GM23338 (cell line): ENCODE results near the gene GNMT. TPM values are rescaled to one million over a fixed set of nuclear protein-coding genes. Genes with fewer than 3 reads are reported as not detected.

ENCODE experiments used
- ATAC-seq: fragments of 200-7000 bp; cut with Tn5 transposase; 3 replicates; pipeline ENCODE4 v1.9.1; 2020
- DNase-seq: peaks from one replicate; pipeline ENCODE4 v3.0.0-alpha.2; 2015; ENCODE audit warnings: low spot score
- H2AFZ ChIP-seq: fragments of 200-600 bp; sonication (generic); 2 replicates; pipeline ENCODE4 v1.8.0; 2016; ENCODE audit warnings: antibody characterized with exemption, mild to moderate bottlenecking, moderate library complexity
- H3F3A ChIP-seq: fragments of 200-600 bp; sonication (generic); replicated peaks from 2 replicates; pipeline ENCODE4 v1.8.0; 2017; ENCODE audit warnings: antibody characterized with exemption, mixed run types, low read depth
- H3K27ac ChIP-seq: fragments of 200-600 bp; sonication (generic); 2 replicates; pipeline ENCODE4 v1.6.1; 2016; ENCODE audit warnings: low read depth
- H3K27me3 ChIP-seq: fragments of 200-600 bp; sonication (generic); 2 replicates; pipeline ENCODE4 v1.8.0; 2016; ENCODE audit warnings: mild to moderate bottlenecking, mixed run types, moderate library complexity; ENCODE audit not compliant: insufficient read depth
- H3K36me3 ChIP-seq: fragments of 200-600 bp; sonication (generic); 2 replicates; pipeline ENCODE4 v1.8.0; 2016; ENCODE audit warnings: mild to moderate bottlenecking; ENCODE audit not compliant: insufficient read depth
- H3K4me1 ChIP-seq: fragments of 200-600 bp; sonication (generic); 2 replicates; pipeline ENCODE4 v1.8.0; 2016; ENCODE audit warnings: mild to moderate bottlenecking, moderate library complexity; ENCODE audit not compliant: insufficient read depth
- H3K4me2 ChIP-seq: fragments of 200-600 bp; sonication (generic); 2 replicates; pipeline ENCODE4 v1.7.1; 2017; ENCODE audit warnings: mixed run types
- H3K4me3 ChIP-seq: fragments of 200-600 bp; sonication (generic); 2 replicates; pipeline ENCODE4 v1.6.1; 2016; ENCODE audit warnings: mixed run types
- H3K79me2 ChIP-seq: fragments of 200-600 bp; sonication (generic); replicated peaks from 2 replicates; pipeline ENCODE4 v1.8.0; 2017; ENCODE audit warnings: mild to moderate bottlenecking; ENCODE audit not compliant: insufficient read depth
- H3K9me2 ChIP-seq: fragments of 200-600 bp; sonication (generic); 2 replicates; pipeline ENCODE4 v1.8.0; 2017; ENCODE audit not compliant: insufficient read depth
- H4K20me1 ChIP-seq: fragments of 200-600 bp; sonication (generic); replicated peaks from 2 replicates; pipeline ENCODE4 v1.8.0; 2017; ENCODE audit warnings: mild to moderate bottlenecking; ENCODE audit not compliant: insufficient read depth
- H3K27ac Mint-ChIP-seq: 2 replicates; pipeline ENCODE4 v1.8.0; 2020; ENCODE audit warnings: inconsistent platforms, mild to moderate bottlenecking, moderate library complexity, mixed read lengths
- H3K27me3 Mint-ChIP-seq: 3 replicates; pipeline ENCODE4 v1.8.0; 2022; ENCODE audit warnings: low read depth, mild to moderate bottlenecking, moderate library complexity, mixed read lengths, inconsistent platforms; ENCODE audit not compliant: insufficient read depth, poor library complexity
- H3K36me3 Mint-ChIP-seq: 3 replicates; pipeline ENCODE4 v1.8.0; 2021; ENCODE audit warnings: low read depth, mild to moderate bottlenecking, inconsistent platforms, moderate library complexity, mixed read lengths
- H3K4me1 Mint-ChIP-seq: 3 replicates; pipeline ENCODE4 v1.8.0; 2020; ENCODE audit warnings: mild to moderate bottlenecking, inconsistent platforms, mixed read lengths
- H3K4me3 Mint-ChIP-seq: 3 replicates; pipeline ENCODE4 v1.8.0; 2021; ENCODE audit warnings: moderate library complexity, mild to moderate bottlenecking, inconsistent platforms, mixed read lengths
- H3K9me3 Mint-ChIP-seq: 3 replicates; pipeline ENCODE4 v1.8.0; 2020; ENCODE audit warnings: moderate library complexity, mild to moderate bottlenecking, inconsistent platforms, mixed read lengths
- CREB1 ChIP-seq: fragments of 250-450 bp; sonication (Bioruptor Pico); IDR thresholded peaks from 2 replicates; pipeline ENCODE4 v1.5.0; 2020; ENCODE audit warnings: low read depth, mild to moderate bottlenecking, moderate library complexity
- EZH2 ChIP-seq: fragments of 200-600 bp; sonication (generic); IDR thresholded peaks from one replicate; pipeline ENCODE4 v1.8.0; 2017; ENCODE audit warnings: antibody characterized with exemption, mild to moderate bottlenecking, low read depth; ENCODE audit not compliant: unreplicated experiment
- EZH2phosphoT487 ChIP-seq: fragments of 200-600 bp; sonication (generic); IDR thresholded peaks from one replicate; pipeline ENCODE4 v1.8.1; 2018; ENCODE audit warnings: antibody characterized with exemption; ENCODE audit not compliant: unreplicated experiment
- JUNB ChIP-seq: IDR thresholded peaks from one replicate; pipeline ENCODE4 v1.6.1; 2016; ENCODE audit warnings: antibody characterized with exemption; ENCODE audit not compliant: unreplicated experiment
- NANOG ChIP-seq: IDR thresholded peaks from 2 replicates; pipeline ENCODE4 v1.6.1; 2016; ENCODE audit warnings: antibody characterized with exemption, borderline replicate concordance
- POLR2AphosphoS5 ChIP-seq: IDR thresholded peaks from 2 replicates; pipeline ENCODE4 v1.6.1; 2016; ENCODE audit warnings: antibody characterized with exemption, low read depth
- STAT1 ChIP-seq: IDR thresholded peaks from one replicate; pipeline ENCODE4 v1.6.1; 2016; ENCODE audit warnings: antibody characterized with exemption; ENCODE audit not compliant: unreplicated experiment
- ZNF114 ChIP-seq: fragments of 250-450 bp; sonication (Bioruptor Pico); IDR thresholded peaks from 2 replicates; pipeline ENCODE4 v1.5.0; 2020; ENCODE audit warnings: mild to moderate bottlenecking, moderate library complexity
- ZNF331 ChIP-seq: fragments of 250-450 bp; sonication (Bioruptor Pico); IDR thresholded peaks from 2 replicates; pipeline ENCODE4 v1.5.0; 2020; ENCODE audit warnings: low read depth, mild to moderate bottlenecking, moderate library complexity
- polyA plus RNA-seq: library from polyadenylated mRNA; unstranded; fragments of >200 nt; fragmentation: Nextera tagmentation; extraction: Ambion mirVana; gene quantifications from 2 replicates; pipeline ENCODE4 v1.2.1, GENCODE V29; 2016
- total RNA-seq: library from RNA; depleted of rRNA; stranded (reverse); fragments of >200 nt; shearing (Covaris generic); gene quantifications from 2 replicates; pipeline ENCODE4 v1.2.3, GENCODE V29; 2014
- TF ChIP-seq, protein P1 (sequence below): fragments of 250-450 bp; sonication (Bioruptor Pico); IDR thresholded peaks from 2 replicates; pipeline ENCODE4 v1.5.0; 2020; ENCODE audit warnings: mild to moderate bottlenecking, moderate library complexity
- TF ChIP-seq, protein P2 (sequence below): IDR thresholded peaks from 2 replicates; pipeline ENCODE4 v1.6.1; 2016; ENCODE audit warnings: antibody characterized with exemption
- TF ChIP-seq, protein P3 (sequence below): IDR thresholded peaks from one replicate; pipeline ENCODE4 v1.6.1; 2018; ENCODE audit warnings: antibody characterized with exemption; ENCODE audit not compliant: unreplicated experiment
- TF ChIP-seq, protein P4 (sequence below), 2 experiments: fragments of 200-600 bp in 1 of 2; sonication (generic) in 1 of 2; conservative IDR thresholded peaks; 2 replicates each; pipeline versions ENCODE4 v1.5.1 to v1.6.1; 2016 to 2017; ENCODE audit warnings: antibody characterized with exemption in 2 of 2, low read depth in 2 of 2, mild to moderate bottlenecking in 2 of 2, moderate library complexity in 1 of 2

Gene GNMT
- total and polyA plus RNA-seq, 2 experiments from 2014 or later, result 0.52 TPM; not detected in 1

DNA sequence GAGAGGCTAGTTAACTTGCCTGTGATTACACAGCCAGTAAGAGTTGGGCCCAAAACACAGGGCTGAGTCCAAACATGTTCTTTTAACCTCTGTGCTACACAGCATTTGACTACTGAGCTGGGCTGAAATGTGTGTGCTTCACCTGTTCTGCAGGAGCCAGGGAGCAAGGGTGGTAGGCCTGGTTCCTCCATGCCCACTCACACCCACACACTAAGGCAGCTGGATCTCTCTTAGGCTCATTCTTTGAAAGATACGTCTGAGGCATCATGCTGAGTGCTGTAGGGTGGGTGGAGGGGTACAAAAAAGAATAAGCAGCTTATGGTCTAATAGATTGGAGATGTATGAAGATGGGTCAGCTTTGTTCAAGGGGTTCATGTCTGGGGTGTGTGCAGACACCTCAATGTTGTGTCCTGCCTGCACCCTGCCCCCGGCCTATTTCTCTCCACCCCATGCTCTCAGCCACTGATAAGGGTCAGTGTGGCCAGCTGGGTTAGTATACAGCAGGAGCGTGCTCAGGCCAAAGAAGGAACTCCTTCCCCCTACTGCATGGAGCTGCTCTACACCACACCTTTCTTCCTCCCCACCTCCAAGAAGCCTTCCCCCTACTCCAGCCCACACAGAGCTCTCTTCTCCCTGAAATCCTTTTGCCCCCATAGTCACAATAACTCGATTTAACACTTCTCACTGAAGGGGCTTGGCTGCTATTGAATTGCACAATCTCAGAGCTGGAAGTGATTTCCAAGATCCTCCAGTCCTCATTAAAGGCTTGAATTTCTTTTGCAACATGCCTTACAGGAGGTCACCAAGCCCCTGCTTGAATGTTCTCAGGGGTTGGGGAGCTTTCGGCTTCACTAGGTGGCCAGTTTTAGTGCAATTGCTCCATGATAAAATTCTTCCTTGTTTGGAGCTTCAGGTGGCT lies 27.2 kb downstream of the GNMT start:
- TF ChIP-seq NANOG (no peak), EZH2phosphoT487 (no peak), CREB1 (no peak), JUNB (no peak), POLR2AphosphoS5 (no peak), EZH2 (no peak), STAT1 (no peak), ZNF331 (CRISPR knock-in tag) (no peak), ZNF114 (CRISPR knock-in tag) (no peak)
- TF ChIP-seq, protein P1, sequence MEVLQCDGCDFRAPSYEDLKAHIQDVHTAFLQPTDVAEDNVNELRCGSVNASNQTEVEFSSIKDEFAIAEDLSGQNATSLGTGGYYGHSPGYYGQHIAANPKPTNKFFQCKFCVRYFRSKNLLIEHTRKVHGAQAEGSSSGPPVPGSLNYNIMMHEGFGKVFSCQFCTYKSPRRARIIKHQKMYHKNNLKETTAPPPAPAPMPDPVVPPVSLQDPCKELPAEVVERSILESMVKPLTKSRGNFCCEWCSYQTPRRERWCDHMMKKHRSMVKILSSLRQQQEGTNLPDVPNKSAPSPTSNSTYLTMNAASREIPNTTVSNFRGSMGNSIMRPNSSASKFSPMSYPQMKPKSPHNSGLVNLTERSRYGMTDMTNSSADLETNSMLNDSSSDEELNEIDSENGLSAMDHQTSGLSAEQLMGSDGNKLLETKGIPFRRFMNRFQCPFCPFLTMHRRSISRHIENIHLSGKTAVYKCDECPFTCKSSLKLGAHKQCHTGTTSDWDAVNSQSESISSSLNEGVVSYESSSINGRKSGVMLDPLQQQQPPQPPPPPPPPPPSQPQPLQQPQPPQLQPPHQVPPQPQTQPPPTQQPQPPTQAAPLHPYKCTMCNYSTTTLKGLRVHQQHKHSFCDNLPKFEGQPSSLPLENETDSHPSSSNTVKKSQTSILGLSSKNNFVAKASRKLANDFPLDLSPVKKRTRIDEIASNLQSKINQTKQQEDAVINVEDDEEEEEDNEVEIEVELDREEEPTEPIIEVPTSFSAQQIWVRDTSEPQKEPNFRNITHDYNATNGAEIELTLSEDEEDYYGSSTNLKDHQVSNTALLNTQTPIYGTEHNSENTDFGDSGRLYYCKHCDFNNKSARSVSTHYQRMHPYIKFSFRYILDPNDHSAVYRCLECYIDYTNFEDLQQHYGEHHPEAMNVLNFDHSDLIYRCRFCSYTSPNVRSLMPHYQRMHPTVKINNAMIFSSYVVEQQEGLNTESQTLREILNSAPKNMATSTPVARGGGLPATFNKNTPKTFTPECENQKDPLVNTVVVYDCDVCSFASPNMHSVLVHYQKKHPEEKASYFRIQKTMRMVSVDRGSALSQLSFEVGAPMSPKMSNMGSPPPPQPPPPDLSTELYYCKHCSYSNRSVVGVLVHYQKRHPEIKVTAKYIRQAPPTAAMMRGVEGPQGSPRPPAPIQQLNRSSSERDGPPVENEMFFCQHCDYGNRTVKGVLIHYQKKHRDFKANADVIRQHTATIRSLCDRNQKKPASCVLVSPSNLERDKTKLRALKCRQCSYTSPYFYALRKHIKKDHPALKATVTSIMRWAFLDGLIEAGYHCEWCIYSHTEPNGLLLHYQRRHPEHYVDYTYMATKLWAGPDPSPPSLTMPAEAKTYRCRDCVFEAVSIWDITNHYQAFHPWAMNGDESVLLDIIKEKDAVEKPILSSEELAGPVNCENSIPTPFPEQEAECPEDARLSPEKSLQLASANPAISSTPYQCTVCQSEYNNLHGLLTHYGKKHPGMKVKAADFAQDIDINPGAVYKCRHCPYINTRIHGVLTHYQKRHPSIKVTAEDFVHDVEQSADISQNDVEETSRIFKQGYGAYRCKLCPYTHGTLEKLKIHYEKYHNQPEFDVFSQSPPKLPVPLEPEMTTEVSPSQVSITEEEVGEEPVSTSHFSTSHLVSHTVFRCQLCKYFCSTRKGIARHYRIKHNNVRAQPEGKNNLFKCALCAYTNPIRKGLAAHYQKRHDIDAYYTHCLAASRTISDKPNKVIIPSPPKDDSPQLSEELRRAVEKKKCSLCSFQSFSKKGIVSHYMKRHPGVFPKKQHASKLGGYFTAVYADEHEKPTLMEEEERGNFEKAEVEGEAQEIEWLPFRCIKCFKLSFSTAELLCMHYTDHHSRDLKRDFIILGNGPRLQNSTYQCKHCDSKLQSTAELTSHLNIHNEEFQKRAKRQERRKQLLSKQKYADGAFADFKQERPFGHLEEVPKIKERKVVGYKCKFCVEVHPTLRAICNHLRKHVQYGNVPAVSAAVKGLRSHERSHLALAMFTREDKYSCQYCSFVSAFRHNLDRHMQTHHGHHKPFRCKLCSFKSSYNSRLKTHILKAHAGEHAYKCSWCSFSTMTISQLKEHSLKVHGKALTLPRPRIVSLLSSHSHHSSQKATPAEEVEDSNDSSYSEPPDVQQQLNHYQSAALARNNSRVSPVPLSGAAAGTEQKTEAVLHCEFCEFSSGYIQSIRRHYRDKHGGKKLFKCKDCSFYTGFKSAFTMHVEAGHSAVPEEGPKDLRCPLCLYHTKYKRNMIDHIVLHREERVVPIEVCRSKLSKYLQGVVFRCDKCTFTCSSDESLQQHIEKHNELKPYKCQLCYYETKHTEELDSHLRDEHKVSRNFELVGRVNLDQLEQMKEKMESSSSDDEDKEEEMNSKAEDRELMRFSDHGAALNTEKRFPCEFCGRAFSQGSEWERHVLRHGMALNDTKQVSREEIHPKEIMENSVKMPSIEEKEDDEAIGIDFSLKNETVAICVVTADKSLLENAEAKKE (CRISPR knock-in tag), result no peak
- TF ChIP-seq, protein P2, sequence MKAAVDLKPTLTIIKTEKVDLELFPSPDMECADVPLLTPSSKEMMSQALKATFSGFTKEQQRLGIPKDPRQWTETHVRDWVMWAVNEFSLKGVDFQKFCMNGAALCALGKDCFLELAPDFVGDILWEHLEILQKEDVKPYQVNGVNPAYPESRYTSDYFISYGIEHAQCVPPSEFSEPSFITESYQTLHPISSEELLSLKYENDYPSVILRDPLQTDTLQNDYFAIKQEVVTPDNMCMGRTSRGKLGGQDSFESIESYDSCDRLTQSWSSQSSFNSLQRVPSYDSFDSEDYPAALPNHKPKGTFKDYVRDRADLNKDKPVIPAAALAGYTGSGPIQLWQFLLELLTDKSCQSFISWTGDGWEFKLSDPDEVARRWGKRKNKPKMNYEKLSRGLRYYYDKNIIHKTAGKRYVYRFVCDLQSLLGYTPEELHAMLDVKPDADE, result no peak
- TF ChIP-seq, protein P3, sequence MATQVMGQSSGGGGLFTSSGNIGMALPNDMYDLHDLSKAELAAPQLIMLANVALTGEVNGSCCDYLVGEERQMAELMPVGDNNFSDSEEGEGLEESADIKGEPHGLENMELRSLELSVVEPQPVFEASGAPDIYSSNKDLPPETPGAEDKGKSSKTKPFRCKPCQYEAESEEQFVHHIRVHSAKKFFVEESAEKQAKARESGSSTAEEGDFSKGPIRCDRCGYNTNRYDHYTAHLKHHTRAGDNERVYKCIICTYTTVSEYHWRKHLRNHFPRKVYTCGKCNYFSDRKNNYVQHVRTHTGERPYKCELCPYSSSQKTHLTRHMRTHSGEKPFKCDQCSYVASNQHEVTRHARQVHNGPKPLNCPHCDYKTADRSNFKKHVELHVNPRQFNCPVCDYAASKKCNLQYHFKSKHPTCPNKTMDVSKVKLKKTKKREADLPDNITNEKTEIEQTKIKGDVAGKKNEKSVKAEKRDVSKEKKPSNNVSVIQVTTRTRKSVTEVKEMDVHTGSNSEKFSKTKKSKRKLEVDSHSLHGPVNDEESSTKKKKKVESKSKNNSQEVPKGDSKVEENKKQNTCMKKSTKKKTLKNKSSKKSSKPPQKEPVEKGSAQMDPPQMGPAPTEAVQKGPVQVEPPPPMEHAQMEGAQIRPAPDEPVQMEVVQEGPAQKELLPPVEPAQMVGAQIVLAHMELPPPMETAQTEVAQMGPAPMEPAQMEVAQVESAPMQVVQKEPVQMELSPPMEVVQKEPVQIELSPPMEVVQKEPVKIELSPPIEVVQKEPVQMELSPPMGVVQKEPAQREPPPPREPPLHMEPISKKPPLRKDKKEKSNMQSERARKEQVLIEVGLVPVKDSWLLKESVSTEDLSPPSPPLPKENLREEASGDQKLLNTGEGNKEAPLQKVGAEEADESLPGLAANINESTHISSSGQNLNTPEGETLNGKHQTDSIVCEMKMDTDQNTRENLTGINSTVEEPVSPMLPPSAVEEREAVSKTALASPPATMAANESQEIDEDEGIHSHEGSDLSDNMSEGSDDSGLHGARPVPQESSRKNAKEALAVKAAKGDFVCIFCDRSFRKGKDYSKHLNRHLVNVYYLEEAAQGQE, result no peak
- TF ChIP-seq, protein P4, sequence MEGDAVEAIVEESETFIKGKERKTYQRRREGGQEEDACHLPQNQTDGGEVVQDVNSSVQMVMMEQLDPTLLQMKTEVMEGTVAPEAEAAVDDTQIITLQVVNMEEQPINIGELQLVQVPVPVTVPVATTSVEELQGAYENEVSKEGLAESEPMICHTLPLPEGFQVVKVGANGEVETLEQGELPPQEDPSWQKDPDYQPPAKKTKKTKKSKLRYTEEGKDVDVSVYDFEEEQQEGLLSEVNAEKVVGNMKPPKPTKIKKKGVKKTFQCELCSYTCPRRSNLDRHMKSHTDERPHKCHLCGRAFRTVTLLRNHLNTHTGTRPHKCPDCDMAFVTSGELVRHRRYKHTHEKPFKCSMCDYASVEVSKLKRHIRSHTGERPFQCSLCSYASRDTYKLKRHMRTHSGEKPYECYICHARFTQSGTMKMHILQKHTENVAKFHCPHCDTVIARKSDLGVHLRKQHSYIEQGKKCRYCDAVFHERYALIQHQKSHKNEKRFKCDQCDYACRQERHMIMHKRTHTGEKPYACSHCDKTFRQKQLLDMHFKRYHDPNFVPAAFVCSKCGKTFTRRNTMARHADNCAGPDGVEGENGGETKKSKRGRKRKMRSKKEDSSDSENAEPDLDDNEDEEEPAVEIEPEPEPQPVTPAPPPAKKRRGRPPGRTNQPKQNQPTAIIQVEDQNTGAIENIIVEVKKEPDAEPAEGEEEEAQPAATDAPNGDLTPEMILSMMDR (conservative IDR thresholded peaks at IDR 0.05; ENCODE audit: low read depth in 2 of 2), result no peak
- peak overlapping the region; percentile 14; the same call in 1 of the 2 replicates for H3K27ac Mint-ChIP-seq
- H3K4me3 Mint-ChIP-seq, result no peak overlapping the region
- Histone ChIP-seq H3K4me3 (no peak overlapping the region), H3K79me2 (peaks cover 17% of the 10 kb centered on the region), H4K20me1 (peaks cover 14% of the 10 kb centered on the region), H3K4me1 (peaks cover 9% of the 10 kb centered on the region; the same call in 1 of the 2 replicates), H3K27ac (no peak overlapping the region), H3K36me3 (0 out of 2 replicates have a peak, but pooled peaks cover 5% of the 10 kb centered on the region), H3F3A (0 out of 2 replicates have a peak, but pooled peaks cover 4% of the 10 kb centered on the region), H3K9me2 (no peaks in the 10 kb centered on the region), H2AFZ (no peak overlapping the region), H3K27me3 (no peaks in the 10 kb centered on the region), H3K4me2 (no peak overlapping the region)
- H3K4me1 Mint-ChIP-seq, result peaks cover 18% of the 10 kb centered on the region
- no peaks in the 10 kb centered on the region for H3K9me3 Mint-ChIP-seq
- peaks cover 8% of the 10 kb centered on the region for H3K27me3 Mint-ChIP-seq
- peaks cover 17% of the 10 kb centered on the region; the same call in 2 of the 3 replicates for H3K36me3 Mint-ChIP-seq
- no peak for DNase-seq
- ATAC-seq, result no peak
